Measurements from ENCODE around the gene TMEM154. TPM values are rescaled to one million over a fixed set of nuclear protein-coding genes. Genes with fewer than 3 reads are reported as not detected.

TMEM154 gene
- polyA plus RNA-seq, 3 donors, result 24.7 to 157 (median 117) TPM

- WGBS (ENCODE audit: insufficient coverage), result no CpG with 5 or more reads among the region's 5 CpGs
- Mint-ChIP-seq H3K4me3 (no peak overlapping the region), H3K27ac (no peak overlapping the region), H3K36me3 (no peaks in the 10 kb centered on the region), H3K9me3 (peaks cover 0 to 14% (median 4%) of the 10 kb centered on the region in 7 donors), H3K4me1 (peaks cover 28% of the 10 kb centered on the region), H3K27me3 (ENCODE audit: low read depth in 3 of 3) (no peaks in the 10 kb centered on the region)
- Histone ChIP-seq H2AFZ (ENCODE audit: insufficient read depth, low read depth, low read length, poor library complexity, severe bottlenecking) (peak overlapping the region; percentile 12), H3K4me2 (replicated peaks; ENCODE audit: extremely low read depth, low read length, poor library complexity, severe bottlenecking) (no peak overlapping the region), H3K9me3 (replicated peaks in 1 of 2; ENCODE audit: control insufficient read depth in 1 of 2, insufficient read depth in 1 of 2, low read length in 2 of 2) (no peaks in the 10 kb centered on the region), H3K79me2 (ENCODE audit: insufficient read depth, low read length) (no peaks in the 10 kb centered on the region), H4K20me1 (ENCODE audit: insufficient read depth, low read length) (no peaks in the 10 kb centered on the region), H3K9ac (ENCODE audit: insufficient read depth, low read length, poor library complexity, severe bottlenecking) (no peak overlapping the region), H3K27me3 (ENCODE audit: control insufficient read depth in 2 of 2, insufficient read depth in 2 of 2, low read length in 2 of 2) (no peaks in the 10 kb centered on the region), H3K27ac (ENCODE audit: low read depth in 1 of 2, low read length in 2 of 2) (no peak overlapping the region), H3K4me1 (ENCODE audit: control insufficient read depth in 1 of 2, insufficient read depth in 2 of 2, low read length in 2 of 2) (peaks cover 9 to 27% of the 10 kb centered on the region in 2 donors), H3K4me3 (replicated peaks in 1 of 3; ENCODE audit: low read depth in 2 of 3, low read length in 3 of 3) (no peak overlapping the region), H3K36me3 (replicated peaks in 1 of 2; ENCODE audit: control insufficient read depth in 1 of 2, insufficient read depth in 2 of 2, low read length in 2 of 2) (no peaks in the 10 kb centered on the region)
- TF ChIP-seq CTCF (IDR thresholded peaks at IDR 0.05), result no peak
- no peak for DNase-seq
- intact Hi-C loops (cut with micrococcal nuclease), result no loop called here
Observed at GRCh38 chr4:152724494-152724893, 44.7 kb upstream of the TMEM154 start.

- Mint-ChIP-seq H3K4me3 (no peak overlapping the region), H3K27me3 (ENCODE audit: low read depth in 3 of 3) (peaks cover 0 to 2% (median 0%) of the 10 kb centered on the region in 3 donors), H3K27ac (peak overlapping the region in 2 of 7 donors; percentile 16 to 63), H3K36me3 (no peaks in the 10 kb centered on the region), H3K4me1 (peaks cover 28% of the 10 kb centered on the region), H3K9me3 (peaks cover 0 to 14% (median 4%) of the 10 kb centered on the region in 7 donors)
- H2AFZ ChIP-seq (ENCODE audit: insufficient read depth, low read depth, low read length, poor library complexity, severe bottlenecking), result no peak overlapping the region
- WGBS (ENCODE audit: insufficient coverage), result 55% methylated on average over 3 of the region's 3 CpGs
- H3K27me3 ChIP-seq (ENCODE audit: control insufficient read depth in 2 of 2, insufficient read depth in 2 of 2, low read length in 2 of 2), result no peaks in the 10 kb centered on the region
- no peaks in the 10 kb centered on the region for H3K9me3 ChIP-seq (replicated peaks in 1 of 2; ENCODE audit: control insufficient read depth in 1 of 2, insufficient read depth in 1 of 2, low read length in 2 of 2)
- H4K20me1 ChIP-seq (ENCODE audit: insufficient read depth, low read length), result no peaks in the 10 kb centered on the region
- no peaks in the 10 kb centered on the region for H3K79me2 ChIP-seq (ENCODE audit: insufficient read depth, low read length)
- peaks cover 5 to 20% of the 10 kb centered on the region in 2 donors for H3K4me1 ChIP-seq (ENCODE audit: control insufficient read depth in 1 of 2, insufficient read depth in 2 of 2, low read length in 2 of 2)
- H3K4me3 ChIP-seq (replicated peaks in 1 of 3; ENCODE audit: low read depth in 2 of 3, low read length in 3 of 3), result no peak overlapping the region
- intact Hi-C loops (cut with micrococcal nuclease), result no loop called here
- H3K27ac ChIP-seq (ENCODE audit: low read depth in 1 of 2, low read length in 2 of 2), result no peak overlapping the region
- DNase-seq, result peak in 1 of 3 donors; percentile 15
- TF ChIP-seq CTCF (IDR thresholded peaks at IDR 0.05), result no peak
- H3K9ac ChIP-seq (ENCODE audit: insufficient read depth, low read length, poor library complexity, severe bottlenecking), result no peak overlapping the region
- no peak overlapping the region for H3K4me2 ChIP-seq (replicated peaks; ENCODE audit: extremely low read depth, low read length, poor library complexity, severe bottlenecking)
- H3K36me3 ChIP-seq (replicated peaks in 1 of 2; ENCODE audit: control insufficient read depth in 1 of 2, insufficient read depth in 2 of 2, low read length in 2 of 2), result no peaks in the 10 kb centered on the region
Observed at GRCh38 chr4:152723236-152723635, 43.4 kb upstream of the TMEM154 start.
